HG02870 (cell line): ENCODE measurements around the gene DARS2.
A peak's percentile ranks its signal among the peaks of the same experiment; 100 is the strongest.
"Not testable (repeated sequence)": the region's sequence is repeated elsewhere in the genome, so short reads cannot be mapped to it uniquely, and the experiment has no call there.

Source experiments
- ATAC-seq: cut with Tn5 transposase; IDR thresholded peaks from one replicate; pipeline ENCODE4 v1.9.1; 2021; ENCODE audit warnings: mild to moderate bottlenecking, moderate library complexity; ENCODE audit not compliant: unreplicated experiment

The DARS2 gene

DNA sequence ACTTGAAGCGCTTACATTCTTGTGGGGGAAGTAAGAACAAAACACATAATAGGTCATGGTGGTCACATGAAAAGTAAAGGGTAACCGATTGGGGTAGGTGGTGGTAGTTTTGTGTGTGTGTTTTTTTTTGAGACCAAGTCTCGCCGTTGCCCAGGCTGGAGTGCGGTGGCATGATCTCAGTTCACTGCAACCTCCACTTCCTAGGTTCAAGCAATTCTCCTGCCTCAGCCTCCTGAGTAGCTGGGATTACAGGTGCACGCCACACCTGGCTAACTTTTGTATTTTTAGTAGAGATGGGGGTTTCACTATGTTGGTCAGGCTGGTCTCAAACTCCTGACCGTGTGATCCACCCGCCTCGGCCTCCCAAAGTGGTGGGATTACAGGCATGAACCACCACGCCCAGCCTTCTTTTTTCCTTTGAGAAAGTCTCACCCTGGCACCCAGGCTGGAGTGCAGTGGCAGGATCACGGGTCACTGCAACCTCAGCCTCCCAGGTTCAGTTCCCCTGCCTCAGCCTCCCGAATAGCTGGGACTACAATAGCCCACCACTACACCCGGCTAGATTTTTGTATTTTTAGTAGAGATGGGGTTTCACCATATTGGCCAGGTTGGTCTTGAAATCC is 37.8 kb downstream of the DARS2 start:
- ATAC-seq: not testable (repeated sequence)

DNA sequence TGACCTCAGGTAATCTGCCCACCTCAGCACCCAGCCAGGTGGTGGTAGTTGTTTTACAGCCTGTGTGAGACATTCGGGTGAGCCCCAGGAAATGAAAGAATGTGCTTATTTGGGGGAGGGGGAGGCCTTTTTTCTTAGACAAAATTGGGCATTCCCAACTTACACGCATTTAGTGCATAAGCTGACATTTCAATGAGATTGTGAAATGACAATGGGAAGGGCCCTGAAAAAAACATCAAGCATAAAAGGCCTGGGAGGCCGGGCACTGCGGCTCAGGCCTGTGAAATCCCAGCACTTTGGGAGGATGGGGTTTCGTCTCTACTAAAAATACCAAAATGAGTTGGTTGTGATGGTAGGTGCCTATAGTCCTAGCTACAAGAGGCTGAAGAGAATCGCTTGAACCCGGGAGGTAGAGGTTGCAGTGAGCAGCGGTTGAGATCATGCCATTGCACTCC is 38.3 kb downstream of the DARS2 start:
- no peak for ATAC-seq

- no peak for ATAC-seq
Measured at GRCh38 chr1:173863224-173864161, 39.0 kb downstream of the DARS2 start.

GRCh38 chr1:173864179-173864867 is 39.9 kb downstream of the DARS2 start:
- no peak for ATAC-seq

DNA sequence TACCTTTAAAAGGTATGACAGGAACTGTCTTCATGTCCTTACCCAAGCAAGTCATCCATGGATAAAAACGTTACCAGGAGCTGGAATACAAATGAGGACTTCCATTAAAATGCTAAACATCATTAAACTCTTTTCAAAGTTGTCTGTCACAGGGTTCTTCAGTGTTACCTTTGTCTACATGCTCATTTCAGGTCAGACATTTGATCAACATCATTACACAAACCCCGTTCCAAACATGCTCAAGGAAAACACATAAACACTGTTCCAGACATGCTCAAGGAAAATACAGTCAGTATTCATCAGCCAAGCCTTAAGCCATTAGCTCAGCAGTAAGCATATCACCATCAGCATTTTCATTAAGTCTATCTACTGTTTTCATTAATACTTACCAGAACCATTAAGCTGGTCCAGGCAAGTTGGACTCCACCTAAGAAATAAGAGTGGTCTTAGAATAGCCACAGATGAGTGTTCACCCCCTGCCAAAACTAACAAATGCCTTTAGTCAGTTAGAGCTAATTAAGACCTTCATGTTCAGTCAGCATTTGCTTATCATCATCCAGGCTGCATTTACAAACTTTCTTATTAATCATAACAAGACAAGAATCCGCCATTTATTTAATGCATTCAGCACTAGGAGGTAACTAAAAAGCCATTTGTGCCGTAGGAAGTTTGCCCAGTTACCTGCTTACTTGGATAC is 41.1 kb downstream of the DARS2 start:
- ATAC-seq: no peak

- no peak for ATAC-seq
Measured at GRCh38 chr1:173866413-173867115, 42.1 kb downstream of the DARS2 start.

DNA sequence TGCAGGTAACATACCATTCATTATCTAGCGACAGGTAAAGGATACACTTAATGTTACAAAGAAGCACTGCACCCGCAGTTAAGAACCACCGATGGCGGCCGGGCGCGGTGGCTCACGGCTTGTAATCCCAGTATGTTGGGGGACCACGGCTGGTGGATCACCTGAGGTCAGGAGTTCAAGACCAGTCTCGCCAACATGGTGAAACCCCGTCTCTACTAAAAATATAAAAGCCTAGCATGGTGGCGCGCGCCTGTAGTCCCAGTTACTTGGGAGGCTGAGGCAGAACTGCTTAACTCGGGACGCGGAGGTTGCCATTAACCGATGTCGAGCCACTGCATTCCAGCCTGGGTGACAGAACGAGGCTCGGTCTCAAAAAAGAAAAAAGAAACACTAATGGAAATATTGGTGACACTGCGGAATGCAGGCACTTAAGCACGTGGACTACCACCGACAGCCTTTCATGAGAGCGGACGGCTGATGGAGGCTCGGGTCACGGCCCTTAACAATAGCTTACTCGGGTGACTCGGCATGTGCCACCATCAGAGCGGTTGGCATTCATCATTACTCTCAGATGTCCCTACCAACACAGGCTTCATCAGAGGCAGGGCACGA is 42.8 kb downstream of the DARS2 start:
- ATAC-seq: no peak

DNA sequence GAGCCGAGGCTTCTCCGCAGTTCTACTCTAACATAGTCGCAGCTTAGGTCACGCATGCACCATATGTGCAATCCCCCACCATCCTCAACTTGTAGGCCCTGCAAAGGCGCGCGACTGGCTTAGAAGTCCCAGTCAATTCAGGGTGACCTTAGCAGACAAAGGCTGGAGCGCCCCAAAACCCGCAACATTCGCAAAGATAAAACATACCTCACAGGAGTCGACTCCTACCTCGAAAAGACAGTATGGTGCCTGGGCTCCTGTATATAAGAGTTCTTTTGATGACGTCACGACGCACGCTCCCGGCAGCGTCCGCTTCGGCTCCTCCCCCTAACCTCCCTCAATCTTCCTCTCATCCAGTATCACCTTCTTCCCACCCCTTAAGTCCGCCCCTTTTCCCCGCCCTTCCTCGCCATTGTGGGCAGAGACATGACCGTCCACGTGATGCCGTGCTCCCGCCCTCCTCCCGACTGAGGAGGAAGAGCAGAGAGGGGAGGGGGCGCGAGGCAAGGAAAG is 43.3 kb downstream of the DARS2 start, which contains the start of gene GAS5:
TSS of gene GAS5 (minus strand) at position 237 of the 513 bp plus-strand sequence.
- peak; percentile 70 for ATAC-seq

- peak; percentile 55 for ATAC-seq
Measured at GRCh38 chr1:173868266-173869020, 44.0 kb downstream of the DARS2 start, which contains the start of gene ZBTB37. Gene ZBTB37, plus strand, starts transcription at chr1:173868380. Its CDS starts 1,846 bp downstream, at chr1:173870226.

GRCh38 chr1:173869021-173869359 is 44.5 kb downstream of the DARS2 start:
- no peak for ATAC-seq

GRCh38 chr1:173870252-173871075 is 46.0 kb downstream of the DARS2 start:
- ATAC-seq: peak; percentile 29

- ATAC-seq: no peak
Measured at GRCh38 chr1:173871091-173871490, 46.6 kb downstream of the DARS2 start.

GRCh38 chr1:173871500-173871899 is 47.0 kb downstream of the DARS2 start:
- no peak for ATAC-seq

GRCh38 chr1:173876732-173877131 is 52.3 kb downstream of the DARS2 start:
- ATAC-seq: no peak

DNA sequence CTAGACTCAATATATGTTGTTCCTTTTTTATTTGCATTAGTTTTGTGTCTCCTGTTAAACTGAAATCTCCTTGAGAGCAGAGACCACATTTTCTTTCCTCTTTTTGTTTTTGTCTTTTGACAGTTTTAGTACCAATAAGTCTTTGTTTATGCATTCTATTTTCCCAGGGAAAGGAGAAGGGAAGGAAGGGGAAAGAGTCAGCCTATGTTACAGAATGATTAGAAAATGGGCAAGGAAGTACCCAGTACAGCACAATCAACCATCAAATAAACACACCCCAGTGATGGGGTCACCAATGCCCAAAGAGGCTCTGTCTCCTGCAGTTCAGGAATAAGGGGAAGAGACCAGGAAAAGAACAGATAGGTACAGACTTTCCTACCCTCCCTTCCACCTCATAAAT is 53.8 kb downstream of the DARS2 start:
- ATAC-seq: no peak

DNA sequence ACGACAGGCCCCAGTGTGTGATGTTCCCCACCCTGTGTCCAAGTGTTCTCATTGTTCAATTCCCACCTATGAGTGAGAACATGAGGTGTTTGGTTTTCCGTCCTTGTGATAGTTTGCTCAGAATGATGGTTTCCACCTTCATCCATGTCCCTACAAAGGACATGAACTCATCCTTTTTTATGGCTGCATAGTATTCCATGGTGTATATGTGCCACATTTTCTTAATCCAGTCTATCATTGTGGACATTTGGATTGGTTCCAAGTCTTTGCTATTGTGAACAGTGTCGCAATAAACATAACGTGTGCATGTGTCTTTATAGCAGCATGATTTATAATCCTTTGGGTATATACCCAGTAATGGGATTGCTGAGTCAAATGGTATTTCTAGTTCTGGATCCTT is 56.6 kb downstream of the DARS2 start:
- ATAC-seq: not testable (repeated sequence)

DNA sequence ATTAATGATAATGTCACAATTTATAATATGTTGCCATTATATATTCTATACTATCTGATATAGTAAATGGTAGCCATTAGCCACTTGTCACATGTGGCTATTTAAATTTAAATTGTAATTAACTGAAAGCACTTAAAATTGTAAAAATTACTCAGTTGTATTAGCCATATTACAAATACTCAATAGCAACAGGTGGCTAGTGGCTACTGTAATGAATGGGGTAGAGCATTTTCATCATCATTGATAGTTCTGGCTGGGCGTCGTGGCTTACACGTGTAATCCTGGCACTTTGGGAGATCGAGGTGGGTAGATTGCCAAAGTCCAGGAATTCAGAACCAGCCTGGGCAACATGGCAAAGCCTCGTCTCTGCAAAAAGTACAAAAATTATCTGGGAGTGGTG is 60.2 kb downstream of the DARS2 start:
- no peak for ATAC-seq
